GM12872 (cell line): ENCODE data around the gene WRAP53.

ENCODE experiments used
- CTCF ChIP-seq: IDR thresholded peaks from 3 replicates; pipeline ENCODE4 v1.5.1; 2011; ENCODE audit warnings: low read depth, mild to moderate bottlenecking, low read length, moderate library complexity; ENCODE audit not compliant: insufficient read depth

The WRAP53 gene

GRCh38 chr17:7721612-7722011 is 33.3 kb downstream of the WRAP53 start:
- no peak for TF ChIP-seq CTCF

GRCh38 chr17:7727886-7728285 is 39.6 kb downstream of the WRAP53 start:
- TF ChIP-seq CTCF: no peak

- TF ChIP-seq CTCF: no peak
These were observed 41.5 kb downstream of the WRAP53 start for GRCh38 chr17:7729816-7730215.

GRCh38 chr17:7732981-7733539 is 44.8 kb downstream of the WRAP53 start:
- no peak for TF ChIP-seq CTCF

- TF ChIP-seq CTCF: no peak
These were observed 49.3 kb downstream of the WRAP53 start for GRCh38 chr17:7737601-7738000.

GRCh38 chr17:7739746-7740145 is 51.5 kb downstream of the WRAP53 start:
- no peak for TF ChIP-seq CTCF

- TF ChIP-seq CTCF: no peak
These were observed 52.3 kb downstream of the WRAP53 start for GRCh38 chr17:7740481-7741001.

- no peak for TF ChIP-seq CTCF
These were observed 54.5 kb downstream of the WRAP53 start for GRCh38 chr17:7742729-7743128.
